Mesenchymal stem cell (in vitro differentiated cells and primary cell): ENCODE data around the gene ZDHHC14.

Experiments used
- DNase-seq: peaks from one replicate; pipeline ENCODE4 v3.0.0-alpha.2; 2013
- H2AFZ ChIP-seq: one replicate; pipeline ENCODE4 v1.6.1; 2013; ENCODE audit warnings: low read depth, mild to moderate bottlenecking, control low read depth, inconsistent platforms, low read length, moderate library complexity
- H2AK5ac ChIP-seq: 2 replicates; pipeline ENCODE4 v1.6.1; 2013; ENCODE audit warnings: low read length, moderate library complexity, mild to moderate bottlenecking, inconsistent platforms; ENCODE audit not compliant: severe bottlenecking
- H2BK120ac ChIP-seq: one replicate; pipeline ENCODE4 v1.6.1; 2013; ENCODE audit warnings: low read depth, mild to moderate bottlenecking, inconsistent platforms, low read length, moderate library complexity
- H2BK12ac ChIP-seq, 2 experiments: one replicate each; pipeline ENCODE4 v1.6.1; 2013; ENCODE audit warnings: inconsistent platforms in 2 of 2, low read length in 2 of 2, mild to moderate bottlenecking in 2 of 2, moderate library complexity in 2 of 2, control low read depth in 1 of 2
- H2BK15ac ChIP-seq: one replicate; pipeline ENCODE4 v1.6.1; 2013; ENCODE audit warnings: mild to moderate bottlenecking, low read depth, inconsistent platforms; ENCODE audit not compliant: poor library complexity, severe bottlenecking
- H2BK5ac ChIP-seq: 2 replicates; pipeline ENCODE4 v1.6.1; 2013; ENCODE audit warnings: low read depth, mild to moderate bottlenecking, low read length, control low read depth, inconsistent platforms; ENCODE audit not compliant: poor library complexity, severe bottlenecking
- H3K14ac ChIP-seq, 2 experiments: one replicate each; pipeline ENCODE4 v1.6.1; 2013; ENCODE audit warnings: inconsistent platforms in 2 of 2, low read length in 2 of 2, control low read depth in 1 of 2, mild to moderate bottlenecking in 1 of 2, moderate library complexity in 1 of 2
- H3K18ac ChIP-seq, 2 experiments: one replicate each; pipeline ENCODE4 v1.6.1; 2013; ENCODE audit warnings: inconsistent platforms in 2 of 2, low read length in 2 of 2, control low read depth in 1 of 2, low read depth in 1 of 2, mild to moderate bottlenecking in 1 of 2
- H3K23ac ChIP-seq, 2 experiments: one replicate each; pipeline ENCODE4 v1.6.1; 2013; ENCODE audit warnings: inconsistent platforms in 2 of 2, low read length in 2 of 2, mild to moderate bottlenecking in 2 of 2, moderate library complexity in 2 of 2, control low read depth in 1 of 2
- H3K27ac ChIP-seq: 2 replicates; pipeline ENCODE4 v1.5.1; 2013; ENCODE audit warnings: mild to moderate bottlenecking, moderate library complexity, low read length, control low read depth, inconsistent platforms; ENCODE audit not compliant: poor library complexity, severe bottlenecking
- H3K27me3 ChIP-seq, 2 experiments: 2 replicates each; pipeline versions ENCODE4 v1.6.1 to v1.7.0; 2013; ENCODE audit warnings: low read length in 2 of 2, mild to moderate bottlenecking in 2 of 2, moderate library complexity in 2 of 2, control low read depth in 1 of 2, inconsistent platforms in 1 of 2; ENCODE audit not compliant: control insufficient read depth in 1 of 2, insufficient read depth in 1 of 2
- H3K36me3 ChIP-seq, 2 experiments: 2 replicates each; pipeline versions ENCODE4 v1.6.1 to v1.7.0; 2013; ENCODE audit warnings: low read length in 2 of 2, control low read depth in 1 of 2, inconsistent platforms in 1 of 2, low read depth in 1 of 2, mild to moderate bottlenecking in 1 of 2; ENCODE audit not compliant: insufficient read depth in 2 of 2, control insufficient read depth in 1 of 2
- H3K4ac ChIP-seq, 2 experiments: one replicate each; pipeline ENCODE4 v1.6.1; 2013; ENCODE audit warnings: inconsistent platforms in 2 of 2, low read length in 2 of 2, mild to moderate bottlenecking in 2 of 2, moderate library complexity in 2 of 2, control low read depth in 1 of 2, low read depth in 1 of 2
- H3K4me1 ChIP-seq: 2 replicates; pipeline ENCODE4 v1.6.1; 2013; ENCODE audit warnings: low read depth, low read length, control low read depth; ENCODE audit not compliant: control insufficient read depth, insufficient read depth
- H3K4me2 ChIP-seq: 2 replicates; pipeline ENCODE4 v1.6.1; 2013; ENCODE audit warnings: low read length, mild to moderate bottlenecking, inconsistent platforms; ENCODE audit not compliant: poor library complexity, severe bottlenecking
- H3K4me3 ChIP-seq, 2 experiments: 2 replicates each; pipeline versions ENCODE4 v1.5.1 to v1.7.0; 2013; ENCODE audit warnings: low read length in 2 of 2, mild to moderate bottlenecking in 2 of 2, control low read depth in 1 of 2, low read depth in 1 of 2; ENCODE audit not compliant: insufficient read depth in 1 of 2
- H3K79me1 ChIP-seq: replicated peaks from 2 replicates; pipeline ENCODE4 v1.6.1; 2013; ENCODE audit warnings: mild to moderate bottlenecking, control low read depth, low read length, inconsistent platforms; ENCODE audit not compliant: poor library complexity, severe bottlenecking
- H3K9ac ChIP-seq: 2 replicates; pipeline ENCODE4 v1.7.0; 2013; ENCODE audit warnings: mild to moderate bottlenecking, low read length, moderate library complexity
- H3K9me3 ChIP-seq: 2 replicates; pipeline ENCODE4 v1.7.0; 2013; ENCODE audit warnings: mild to moderate bottlenecking, low read length; ENCODE audit not compliant: control insufficient read depth
- H4K8ac ChIP-seq: one replicate; pipeline ENCODE4 v1.6.1; 2013; ENCODE audit warnings: inconsistent platforms, mild to moderate bottlenecking, low read length, moderate library complexity
- H4K91ac ChIP-seq: one replicate; pipeline ENCODE4 v1.6.1; 2013; ENCODE audit warnings: mild to moderate bottlenecking, low read length, inconsistent platforms
- WGBS: methylation state at CpG from one replicate; pipeline ENCODE4 v1.1.7; 2013; ENCODE audit warnings: mixed read lengths; 5-methylcytosine and 5-hydroxymethylcytosine counted together

ZDHHC14 gene

DNA sequence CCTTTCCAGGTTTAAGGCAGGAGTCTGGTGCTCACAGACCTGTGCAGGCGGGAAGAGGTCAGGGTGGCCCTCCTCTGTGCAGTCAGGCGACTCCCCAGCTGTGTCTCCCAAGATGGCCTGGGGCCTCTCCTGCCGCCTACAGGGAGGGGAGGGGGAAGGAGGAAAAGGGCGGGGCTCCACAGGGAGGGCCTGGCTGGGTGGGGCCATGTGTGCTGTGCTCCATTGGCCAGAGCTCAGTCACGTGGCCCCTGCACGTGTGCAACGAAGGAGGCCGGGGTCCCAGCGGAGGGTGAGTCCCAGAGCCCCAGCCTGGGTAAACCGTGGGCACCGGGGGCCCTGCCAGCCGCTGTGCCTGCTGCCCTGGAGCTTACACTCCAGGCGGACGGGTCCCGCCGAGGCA lies 211.6 kb downstream of the ZDHHC14 start:
- H3K4me1 ChIP-seq: peaks cover 1% of the 10 kb centered on the region
- H2BK15ac ChIP-seq: no peak overlapping the region
- no peak overlapping the region for H2BK12ac ChIP-seq
- no peak overlapping the region for H4K91ac ChIP-seq
- no peak overlapping the region for H3K9ac ChIP-seq
- no peak overlapping the region for H3K18ac ChIP-seq
- H3K4ac ChIP-seq: no peak overlapping the region
- no peak overlapping the region for H3K4me2 ChIP-seq
- H2BK120ac ChIP-seq: no peak overlapping the region
- peaks cover 3% of the 10 kb centered on the region for H3K9me3 ChIP-seq
- no peaks in the 10 kb centered on the region for H3K27me3 ChIP-seq
- no peak overlapping the region for H2AK5ac ChIP-seq
- no peak overlapping the region for H3K23ac ChIP-seq
- H3K27ac ChIP-seq: no peak overlapping the region
- no peaks in the 10 kb centered on the region for H3K79me1 ChIP-seq
- WGBS: 93% methylated on average over 16 of the region's 16 CpGs
- no peak for DNase-seq
- H3K14ac ChIP-seq: no peak overlapping the region
- no peak overlapping the region for H3K4me3 ChIP-seq
- no peak overlapping the region for H2AFZ ChIP-seq
- H4K8ac ChIP-seq: no peak overlapping the region
- no peak overlapping the region for H2BK5ac ChIP-seq
- H3K36me3 ChIP-seq: no peaks in the 10 kb centered on the region

DNA sequence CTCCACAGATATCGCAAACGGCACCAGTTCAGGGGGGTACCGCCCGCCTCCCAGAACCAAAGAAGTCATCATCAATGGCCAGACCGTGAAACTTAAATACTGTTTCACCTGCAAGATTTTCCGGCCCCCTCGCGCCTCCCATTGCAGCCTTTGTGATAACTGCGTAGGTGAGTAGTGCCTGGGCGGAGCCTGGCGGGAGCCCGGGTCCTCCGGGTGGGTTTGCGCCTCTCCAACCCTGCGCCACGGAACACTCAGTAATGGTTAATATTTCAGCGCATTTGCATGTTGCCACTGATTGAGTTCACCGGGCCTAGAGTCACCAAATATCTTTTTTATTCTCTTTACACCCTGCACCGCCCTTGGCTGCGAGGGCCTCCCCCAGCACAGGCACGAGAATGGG lies 212.0 kb downstream of the ZDHHC14 start:
- Histone ChIP-seq H2AK5ac (no peak overlapping the region), H3K79me1 (no peaks in the 10 kb centered on the region), H2BK15ac (no peak overlapping the region), H4K91ac (no peak overlapping the region), H3K27me3 (no peaks in the 10 kb centered on the region), H2BK120ac (no peak overlapping the region), H3K27ac (no peak overlapping the region), H3K23ac (no peak overlapping the region), H2BK12ac (no peak overlapping the region), H3K4me1 (peaks cover 2% of the 10 kb centered on the region), H3K9ac (no peak overlapping the region), H3K4me3 (no peak overlapping the region), H3K36me3 (no peaks in the 10 kb centered on the region), H4K8ac (no peak overlapping the region), H3K4ac (no peak overlapping the region), H3K4me2 (no peak overlapping the region), H3K9me3 (peaks cover 3% of the 10 kb centered on the region), H3K14ac (no peak overlapping the region), H3K18ac (no peak overlapping the region), H2AFZ (no peak overlapping the region), H2BK5ac (no peak overlapping the region)
- no peak for DNase-seq
- WGBS: 97% methylated on average over 21 of the region's 21 CpGs

DNA sequence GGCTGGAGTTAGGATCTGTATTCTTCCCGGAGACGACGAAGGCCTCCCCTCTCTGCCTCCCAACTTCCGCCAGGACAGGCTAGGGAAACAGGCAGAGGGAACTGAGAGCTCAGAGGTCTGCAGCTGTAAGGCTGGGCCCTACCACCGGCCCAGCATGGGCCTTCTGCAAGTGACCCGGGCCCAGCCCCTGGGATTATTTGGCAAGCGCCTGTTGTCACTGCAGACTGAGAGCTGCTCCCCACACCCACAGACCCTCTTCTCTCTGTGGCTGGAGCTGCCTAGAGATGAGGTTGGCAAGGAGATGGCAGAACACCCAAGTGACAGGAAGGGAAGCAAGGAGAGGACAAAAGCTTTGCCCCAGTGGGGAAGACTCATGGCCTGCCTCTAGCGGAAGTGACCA lies 212.6 kb downstream of the ZDHHC14 start:
- no peak overlapping the region for H3K23ac ChIP-seq
- no peak overlapping the region for H2AFZ ChIP-seq
- no peaks in the 10 kb centered on the region for H3K36me3 ChIP-seq
- no peak overlapping the region for H3K27ac ChIP-seq
- H3K14ac ChIP-seq: no peak overlapping the region
- H2BK12ac ChIP-seq: no peak overlapping the region
- no peak overlapping the region for H3K9ac ChIP-seq
- no peak overlapping the region for H3K18ac ChIP-seq
- no peak overlapping the region for H4K8ac ChIP-seq
- H4K91ac ChIP-seq: no peak overlapping the region
- peaks cover 3% of the 10 kb centered on the region for H3K9me3 ChIP-seq
- no peaks in the 10 kb centered on the region for H3K79me1 ChIP-seq
- H2BK15ac ChIP-seq: no peak overlapping the region
- no peak overlapping the region for H3K4ac ChIP-seq
- peaks cover 2% of the 10 kb centered on the region for H3K4me1 ChIP-seq
- H3K4me3 ChIP-seq: no peak overlapping the region
- WGBS: 93% methylated on average over 6 of the region's 8 CpGs
- no peaks in the 10 kb centered on the region for H3K27me3 ChIP-seq
- no peak overlapping the region for H3K4me2 ChIP-seq
- no peak overlapping the region for H2AK5ac ChIP-seq
- no peak for DNase-seq
- no peak overlapping the region for H2BK120ac ChIP-seq
- no peak overlapping the region for H2BK5ac ChIP-seq

DNA sequence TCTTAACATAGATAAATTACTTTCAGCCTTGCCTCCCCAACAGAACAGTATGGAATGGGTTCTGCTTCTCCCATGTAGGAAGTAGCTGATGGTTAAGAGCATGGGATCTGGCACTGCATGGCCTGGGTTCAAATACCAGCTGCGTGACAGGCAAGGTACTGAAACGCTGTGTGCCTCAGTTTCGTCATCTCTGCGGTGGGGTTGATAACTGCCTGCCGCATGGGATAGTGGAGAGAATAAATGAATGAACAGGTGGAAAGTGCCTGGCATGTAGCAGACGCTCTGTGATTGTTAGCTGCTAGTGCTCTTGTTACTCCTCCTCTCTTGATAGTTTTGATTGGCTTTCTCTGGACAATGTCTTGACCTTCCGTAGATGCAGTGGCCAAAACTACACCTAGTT lies 213.3 kb downstream of the ZDHHC14 start:
- Histone ChIP-seq H3K4me3 (no peak overlapping the region), H2BK5ac (no peak overlapping the region), H2AK5ac (no peak overlapping the region), H3K4ac (no peak overlapping the region), H2AFZ (no peak overlapping the region), H3K18ac (no peak overlapping the region), H3K9me3 (peaks cover 3% of the 10 kb centered on the region), H3K14ac (no peak overlapping the region), H4K91ac (no peak overlapping the region), H2BK120ac (no peak overlapping the region), H3K4me1 (peaks cover 2% of the 10 kb centered on the region), H3K4me2 (no peak overlapping the region), H2BK12ac (no peak overlapping the region), H3K9ac (no peak overlapping the region), H3K27ac (no peak overlapping the region), H3K27me3 (no peaks in the 10 kb centered on the region), H4K8ac (no peak overlapping the region), H3K79me1 (no peaks in the 10 kb centered on the region), H2BK15ac (no peak overlapping the region), H3K36me3 (peaks cover 0 to 3% of the 10 kb centered on the region in 2 experiments), H3K23ac (no peak overlapping the region)
- no peak for DNase-seq
- 98% methylated on average over 7 of the region's 7 CpGs for WGBS
